T-helper 2 cell treated with Interferon-gamma antibody and Interleukin-4, amounts not matched to agents 100 ng/mL and 5 ng/mL, for 36 hours (primary cell): ENCODE measurements around the gene SALL1. TPM values are rescaled to one million over a fixed set of nuclear protein-coding genes. Genes with fewer than 3 reads are reported as not detected.

Experiments
- intact Hi-C: fragments of 100-400 bp; cut with micrococcal nuclease; formaldehyde crosslinking; loops from one replicate; pipeline ENCODE4 v1.15.1; 2023
- total RNA-seq: library from RNA; stranded (reverse); gene quantifications from 2 replicates; pipeline ENCODE4 v1.2.3, GENCODE V29; 2022

SALL1 gene
- total RNA-seq, 1 donor from 2014 or later: not detected

- intact Hi-C loops: no loop called here
Measured at GRCh38 chr16:51143196-51143977, 7.7 kb downstream of the SALL1 start.

- intact Hi-C loops: no loop called here
Measured at GRCh38 chr16:51141541-51141940, 9.5 kb downstream of the SALL1 start.

GRCh38 chr16:51141106-51141505 lies 10.0 kb downstream of the SALL1 start:
- intact Hi-C loops: no loop called here

- intact Hi-C loops: no loop called here
Measured at GRCh38 chr16:51140112-51140511, 11.0 kb downstream of the SALL1 start.

GRCh38 chr16:51139568-51139967 lies 11.5 kb downstream of the SALL1 start:
- intact Hi-C loops: no loop called here

GRCh38 chr16:51138178-51138577 lies 12.9 kb downstream of the SALL1 start:
- intact Hi-C loops: no loop called here

GRCh38 chr16:51137097-51137496 lies 14.0 kb downstream of the SALL1 start:
- intact Hi-C loops: no loop called here

- intact Hi-C loops: no loop called here
Measured at GRCh38 chr16:51134876-51135275, 16.2 kb downstream of the SALL1 start.

GRCh38 chr16:51134269-51134812 lies 16.7 kb downstream of the SALL1 start:
- intact Hi-C loops: no loop called here

- intact Hi-C loops: no loop called here
Measured at GRCh38 chr16:51133688-51134087, 17.4 kb downstream of the SALL1 start.

- intact Hi-C loops: no loop called here
Measured at GRCh38 chr16:51133183-51133582, 17.9 kb downstream of the SALL1 start.

GRCh38 chr16:51132490-51133115 lies 18.5 kb downstream of the SALL1 start:
- intact Hi-C loops: no loop called here

GRCh38 chr16:51131619-51132018 lies 19.5 kb downstream of the SALL1 start:
- intact Hi-C loops: no loop called here

GRCh38 chr16:51129105-51129504 lies 22.0 kb downstream of the SALL1 start:
- intact Hi-C loops: no loop called here

- intact Hi-C loops: no loop called here
Measured at GRCh38 chr16:51125992-51126391, 25.1 kb downstream of the SALL1 start.

GRCh38 chr16:51124896-51125295 lies 26.2 kb downstream of the SALL1 start:
- intact Hi-C loops: no loop called here

GRCh38 chr16:51121850-51122249 lies 29.2 kb downstream of the SALL1 start:
- intact Hi-C loops: no loop called here

GRCh38 chr16:51120730-51121347 lies 30.2 kb downstream of the SALL1 start:
- intact Hi-C loops: no loop called here

GRCh38 chr16:51119973-51120729 lies 30.9 kb downstream of the SALL1 start:
- intact Hi-C loops: no loop called here

- intact Hi-C loops: no loop called here
Measured at GRCh38 chr16:51119556-51119955, 31.5 kb downstream of the SALL1 start.

GRCh38 chr16:51116353-51116752 lies 34.7 kb downstream of the SALL1 start:
- intact Hi-C loops: no loop called here
